GM19099 (cell line): ENCODE data around the gene CLPTM1L.

ENCODE experiments used
- POLR2A ChIP-seq: IDR thresholded peaks from 3 replicates; pipeline ENCODE4 v1.6.1; 2011; ENCODE audit warnings: low read depth; ENCODE audit not compliant: insufficient read length; ENCODE audit errors: extremely low read depth

The CLPTM1L gene

GRCh38 chr5:1280177-1281037 lies 64.5 kb downstream of the CLPTM1L start:
- TF ChIP-seq POLR2A: no peak

- TF ChIP-seq POLR2A: no peak
These were observed 65.3 kb downstream of the CLPTM1L start for GRCh38 chr5:1279443-1280151.

GRCh38 chr5:1278656-1279442 lies 66.0 kb downstream of the CLPTM1L start:
- no peak for TF ChIP-seq POLR2A

- no peak for TF ChIP-seq POLR2A
These were observed 66.7 kb downstream of the CLPTM1L start for GRCh38 chr5:1278216-1278615.

- no peak for TF ChIP-seq POLR2A
These were observed 67.1 kb downstream of the CLPTM1L start for GRCh38 chr5:1277781-1278180.

- TF ChIP-seq POLR2A: no peak
These were observed 67.6 kb downstream of the CLPTM1L start for GRCh38 chr5:1277331-1277730.

- TF ChIP-seq POLR2A: no peak
These were observed 68.0 kb downstream of the CLPTM1L start for GRCh38 chr5:1276930-1277329.

- TF ChIP-seq POLR2A: no peak
These were observed 70.4 kb downstream of the CLPTM1L start for GRCh38 chr5:1274471-1274870.

- no peak for TF ChIP-seq POLR2A
These were observed 71.2 kb downstream of the CLPTM1L start for GRCh38 chr5:1273745-1274144.

GRCh38 chr5:1272201-1272600 lies 72.7 kb downstream of the CLPTM1L start:
- no peak for TF ChIP-seq POLR2A

GRCh38 chr5:1270933-1271914 lies 73.7 kb downstream of the CLPTM1L start:
- TF ChIP-seq POLR2A: no peak

- no peak for TF ChIP-seq POLR2A
These were observed 74.5 kb downstream of the CLPTM1L start for GRCh38 chr5:1270426-1270825.

- no peak for TF ChIP-seq POLR2A
These were observed 76.2 kb downstream of the CLPTM1L start for GRCh38 chr5:1268666-1269065.

GRCh38 chr5:1268056-1268455 lies 76.8 kb downstream of the CLPTM1L start:
- no peak for TF ChIP-seq POLR2A
